Ovary (tissue), 9 donors: ENCODE results near the gene MOGAT2. TPM values are rescaled to one million over a fixed set of nuclear protein-coding genes. Genes with fewer than 3 reads are reported as not detected.

ENCODE experiments used
- DNase-seq, 5 donors: peaks; one replicate each; pipeline ENCODE4 v3.0.0-alpha.2; 2019 to 2020
- H3K27ac ChIP-seq, 2 donors: fragments of 200-600 bp; one replicate each; pipeline versions ENCODE4 v1.5.1 to v1.8.0; 2019 to 2022
- H3K27me3 ChIP-seq: fragments of 200-600 bp; one replicate; pipeline ENCODE4 v1.8.0; 2022
- H3K36me3 ChIP-seq: fragments of 200-600 bp; sonication (generic); one replicate; pipeline ENCODE4 v1.5.1; 2019
- H3K4me1 ChIP-seq: one replicate; pipeline ENCODE4 v1.8.1; 2013; ENCODE audit warnings: mild to moderate bottlenecking, moderate library complexity; ENCODE audit not compliant: insufficient read depth
- H3K4me3 ChIP-seq: fragments of 200-600 bp; sonication (generic); one replicate; pipeline ENCODE4 v1.5.1; 2017
- H3K9me3 ChIP-seq, 2 donors: fragments of 200-600 bp in 1 of 2; sonication (generic) in 1 of 2; one replicate each; pipeline versions ENCODE4 v1.5.1 to v1.8.1; 2013 to 2019; ENCODE audit warnings: mild to moderate bottlenecking in 1 of 2, moderate library complexity in 1 of 2
- EP300 ChIP-seq: sonication (generic); formaldehyde crosslinking; IDR thresholded peaks from one replicate; pipeline ENCODE4 v1.6.1; 2017; ENCODE audit warnings: antibody characterized with exemption
- POLR2A ChIP-seq: fragments of 450-650 bp; IDR thresholded peaks from one replicate; pipeline ENCODE4 v1.6.1; 2017; ENCODE audit warnings: antibody characterized with exemption, mild to moderate bottlenecking, moderate library complexity
- WGBS, 3 donors: extraction: QIAGEN DNeasy Blood & Tissue Kit in 1 of 3; methylation state at CpG; one replicate each; pipeline versions ENCODE4 v1.1.5 to v1.1.7; 2013 to 2017; 5-methylcytosine and 5-hydroxymethylcytosine counted together
- intact Hi-C, 4 donors: fragments of 100-400 bp; cut with DNase I; formaldehyde crosslinking; loops; one replicate each; pipeline versions ENCODE4 v1.11.0 to v1.15.1; 2022 to 2023
- polyA plus RNA-seq, 2 donors: library from polyadenylated mRNA; stranded (reverse); fragments of 200-250 nt in 1 of 2; fragments of 350-450 nt in 1 of 2; fragmentation: Illumina TruSeq in 1 of 2; extraction: RNeasy Lipid Tissue Mini Kit (QIAGEN cat#74804) in 1 of 2; gene quantifications; one replicate each; pipeline ENCODE4 v1.2.3, GENCODE V29; 2013 to 2014
- total RNA-seq, 7 donors: library from RNA; depleted of rRNA in 2 of 7; stranded (reverse); fragments of >200 nt in 2 of 7; fragmentation: NEBNext Ultra II Directional in 3 of 7; extraction: Animal tissue kit (Norgen Biotek cat#: 25700) in 3 of 7; gene quantifications; one replicate each; pipeline versions ENCODE4 v1.1.0 to v1.2.4, GENCODE V29; 2016 to 2023
- TF ChIP-seq, protein P1 (sequence below), 3 donors: fragments of 450-650 bp in 2 of 3; fragments of 200-600 bp in 1 of 3; IDR thresholded peaks; one replicate each; pipeline versions ENCODE4 v1.5.1 to v1.8.0; 2016 to 2022; ENCODE audit warnings: antibody characterized with exemption in 3 of 3, mild to moderate bottlenecking in 1 of 3
- donor health status: DM: no; HTN: no; CAD: no; lungs with moderate emphysema.
- donor health status: DM: no; HTN: no; CAD: no.
- donor health status: Bipolar disorder and iron deficiency.
- donor health status: DM: yes; HTN: yes; CAD: no.
- donor health status: DM: no; HTN: no; CAD: no.
- donor health status: DM: yes; HTN: yes; CAD: no.

The MOGAT2 gene
- total and polyA plus RNA-seq, 9 donors: 0.72 to 1.1 TPM; not detected in 7

DNA sequence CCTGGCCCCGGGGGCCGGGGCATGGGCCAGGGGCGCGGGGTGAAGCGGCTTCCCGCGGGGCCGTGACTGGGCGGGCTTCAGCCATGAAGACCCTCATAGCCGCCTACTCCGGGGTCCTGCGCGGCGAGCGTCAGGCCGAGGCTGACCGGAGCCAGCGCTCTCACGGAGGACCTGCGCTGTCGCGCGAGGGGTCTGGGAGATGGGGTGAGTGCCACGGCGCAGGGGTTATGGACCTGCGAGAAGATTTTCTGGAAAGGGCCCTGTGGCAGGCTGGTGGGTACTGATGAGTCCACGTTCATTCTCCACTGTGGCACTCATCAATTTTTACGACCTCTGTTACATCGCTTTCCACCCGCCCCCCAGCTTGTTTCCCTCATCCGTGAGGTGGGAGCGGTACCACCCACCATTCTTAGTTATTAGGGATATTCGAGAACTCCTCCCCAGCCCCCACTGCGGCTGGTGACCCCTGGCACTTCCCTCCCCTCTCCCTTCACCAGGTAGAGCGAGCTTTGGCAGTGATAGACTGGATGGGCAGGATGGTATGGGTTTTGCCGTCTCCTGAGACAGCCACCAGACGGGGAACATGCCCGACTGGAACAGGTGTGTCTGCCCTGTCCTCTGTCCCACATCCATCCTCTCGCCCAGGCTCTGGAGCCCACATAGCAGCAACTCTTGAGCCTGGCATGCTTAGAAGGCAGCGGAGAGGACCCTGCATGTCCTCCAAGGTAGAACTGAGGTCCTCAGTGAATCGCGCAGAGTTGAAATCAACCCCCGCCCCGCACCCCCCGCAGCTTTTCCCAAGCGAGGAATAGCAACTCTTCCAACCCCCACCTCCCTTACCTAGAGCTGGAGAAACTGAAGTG, 51.5 kb downstream of the MOGAT2 start:
- H3K4me3 ChIP-seq: peak overlapping the region; percentile 37
- no peaks in the 10 kb centered on the region for H3K36me3 ChIP-seq
- peaks cover 2% of the 10 kb centered on the region for H3K4me1 ChIP-seq
- H3K27me3 ChIP-seq: no peaks in the 10 kb centered on the region
- WGBS, 3 donors: 11 to 19% (median 14%) methylated on average over 36 to 46 of the region's 46 CpGs
- TF ChIP-seq POLR2A (no peak), EP300 (no peak)
- TF ChIP-seq, protein P1, sequence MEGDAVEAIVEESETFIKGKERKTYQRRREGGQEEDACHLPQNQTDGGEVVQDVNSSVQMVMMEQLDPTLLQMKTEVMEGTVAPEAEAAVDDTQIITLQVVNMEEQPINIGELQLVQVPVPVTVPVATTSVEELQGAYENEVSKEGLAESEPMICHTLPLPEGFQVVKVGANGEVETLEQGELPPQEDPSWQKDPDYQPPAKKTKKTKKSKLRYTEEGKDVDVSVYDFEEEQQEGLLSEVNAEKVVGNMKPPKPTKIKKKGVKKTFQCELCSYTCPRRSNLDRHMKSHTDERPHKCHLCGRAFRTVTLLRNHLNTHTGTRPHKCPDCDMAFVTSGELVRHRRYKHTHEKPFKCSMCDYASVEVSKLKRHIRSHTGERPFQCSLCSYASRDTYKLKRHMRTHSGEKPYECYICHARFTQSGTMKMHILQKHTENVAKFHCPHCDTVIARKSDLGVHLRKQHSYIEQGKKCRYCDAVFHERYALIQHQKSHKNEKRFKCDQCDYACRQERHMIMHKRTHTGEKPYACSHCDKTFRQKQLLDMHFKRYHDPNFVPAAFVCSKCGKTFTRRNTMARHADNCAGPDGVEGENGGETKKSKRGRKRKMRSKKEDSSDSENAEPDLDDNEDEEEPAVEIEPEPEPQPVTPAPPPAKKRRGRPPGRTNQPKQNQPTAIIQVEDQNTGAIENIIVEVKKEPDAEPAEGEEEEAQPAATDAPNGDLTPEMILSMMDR (IDR thresholded peaks at IDR 0.05): no peak
- no peaks in the 10 kb centered on the region for H3K9me3 ChIP-seq
- peak overlapping the region in 1 of 2 donors; percentile 46 for H3K27ac ChIP-seq
- peak in 2 of 5 donors; percentile 11 to 29 for DNase-seq
- intact Hi-C loops: loop anchor here in 1 of 4 donors (5.0 kb wide), 1 partner anchor 222 kb away; no protein-coding TSS in a partner anchor

DNA sequence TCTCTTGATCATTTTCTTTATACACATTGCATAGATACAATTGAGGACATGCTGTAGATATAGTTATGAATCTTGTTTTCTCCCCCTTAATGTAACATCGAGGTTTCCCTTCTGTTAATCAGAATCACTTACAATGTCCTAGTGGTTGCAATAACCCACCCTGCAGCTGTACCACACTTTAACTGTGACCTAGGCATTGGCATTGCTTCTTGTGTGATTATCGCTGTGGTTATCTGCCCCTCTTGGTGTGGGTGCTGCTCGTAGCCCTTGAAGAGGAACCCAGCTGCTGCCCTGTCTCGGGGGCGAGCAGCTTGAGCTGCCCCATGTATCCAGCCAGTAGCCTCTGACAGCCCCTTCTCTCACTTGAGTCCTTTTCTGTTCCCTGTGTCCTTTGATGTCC, 52.5 kb downstream of the MOGAT2 start:
- WGBS, 3 donors: 66 to 73% (median 71%) methylated on average over 5 of the region's 5 CpGs
- Histone ChIP-seq H3K4me1 (peaks cover 2% of the 10 kb centered on the region), H3K36me3 (no peaks in the 10 kb centered on the region), H3K27ac (no peak overlapping the region), H3K27me3 (no peaks in the 10 kb centered on the region), H3K9me3 (no peaks in the 10 kb centered on the region), H3K4me3 (no peak overlapping the region)
- DNase-seq: no peak
- intact Hi-C loops: no loop called here
- TF ChIP-seq EP300: no peak
- TF ChIP-seq, protein P1 (IDR thresholded peaks at IDR 0.05): no peak
- no peak for TF ChIP-seq POLR2A

DNA sequence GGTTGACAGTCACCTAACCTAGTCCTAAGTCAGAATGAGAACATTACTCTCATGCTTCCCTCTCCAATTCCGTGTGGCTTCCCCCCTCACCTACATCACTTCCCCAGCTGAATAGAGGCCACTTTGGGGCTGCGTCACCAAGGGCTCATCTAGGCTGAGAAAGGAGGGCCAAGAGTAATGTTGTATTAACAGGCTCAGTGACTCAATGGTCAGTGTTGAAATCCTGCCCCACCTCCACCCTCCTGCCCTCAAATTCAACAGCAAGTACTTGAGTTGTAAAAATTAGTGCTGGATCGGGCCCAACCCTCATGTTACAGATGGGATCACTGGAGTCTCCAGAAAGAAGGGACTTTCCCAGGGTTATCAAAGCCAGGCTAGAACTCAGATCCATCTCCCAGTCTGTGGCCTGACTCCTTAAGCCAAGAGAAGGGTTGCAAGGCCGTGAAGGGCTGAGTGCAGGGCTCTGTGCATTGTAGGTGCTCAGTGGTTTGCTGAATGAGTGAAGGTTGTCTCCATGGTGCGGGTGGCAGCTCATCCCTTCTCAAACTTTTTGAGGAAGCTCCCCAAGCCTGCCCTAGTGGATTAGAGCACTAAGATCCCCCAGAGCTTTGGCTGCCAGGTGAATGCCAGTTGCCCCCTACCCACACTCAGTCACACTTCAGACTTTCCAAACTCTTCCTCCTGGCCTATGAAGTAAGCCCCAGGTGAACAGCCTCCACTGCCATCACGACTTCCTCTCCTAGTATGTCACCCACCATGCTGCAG, 54.2 kb downstream of the MOGAT2 start:
- Histone ChIP-seq H3K27ac (no peak overlapping the region), H3K9me3 (no peaks in the 10 kb centered on the region), H3K36me3 (no peaks in the 10 kb centered on the region), H3K4me1 (peaks cover 2% of the 10 kb centered on the region), H3K27me3 (no peaks in the 10 kb centered on the region), H3K4me3 (no peak overlapping the region)
- no peak for TF ChIP-seq POLR2A
- TF ChIP-seq, protein P1 (IDR thresholded peaks at IDR 0.05): no peak
- no peak for TF ChIP-seq EP300
- peak in 1 of 5 donors; percentile 23 for DNase-seq
- intact Hi-C loops: no loop called here
- 87 to 91% (median 88%) methylated on average over 6 of the region's 6 CpGs for WGBS, 3 donors

DNA sequence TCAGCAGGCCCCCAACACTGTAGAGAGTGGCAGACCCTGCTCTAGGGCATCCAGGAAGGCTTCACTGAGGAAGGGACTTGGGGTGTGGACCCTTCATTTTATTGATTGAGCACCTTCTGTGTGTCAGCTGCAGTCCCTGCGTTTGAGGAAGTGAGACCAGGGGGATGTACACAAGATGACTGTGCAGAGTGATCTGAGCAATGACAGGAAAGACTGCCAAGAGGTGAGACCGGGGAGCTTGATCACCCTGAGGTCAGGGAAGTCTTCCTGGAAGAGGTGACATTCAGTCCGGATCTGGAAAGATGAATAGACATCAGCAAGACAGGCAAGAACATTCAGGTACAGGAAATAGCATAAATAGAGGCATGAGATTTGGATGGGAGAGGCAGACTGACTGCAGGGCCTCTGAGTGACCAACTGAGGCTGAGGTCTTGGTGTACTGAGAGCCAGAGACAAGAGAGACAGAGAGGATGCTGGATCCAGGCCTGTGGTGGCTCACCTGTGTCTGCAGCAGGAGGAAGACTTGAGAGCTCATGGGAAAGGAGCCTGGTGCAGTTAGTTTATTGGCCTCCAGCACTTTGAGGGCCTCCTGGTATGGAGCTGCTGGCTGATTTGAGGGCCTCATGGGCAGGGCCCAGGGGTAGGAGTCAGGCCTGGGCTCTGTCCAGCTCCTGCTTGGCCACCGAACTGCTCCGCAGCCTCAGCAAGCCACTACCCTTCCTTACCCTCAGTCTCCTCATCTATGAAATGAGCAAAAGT, 56.1 kb downstream of the MOGAT2 start:
- Histone ChIP-seq H3K27me3 (no peaks in the 10 kb centered on the region), H3K4me3 (no peak overlapping the region), H3K27ac (no peak overlapping the region), H3K36me3 (no peaks in the 10 kb centered on the region), H3K4me1 (peaks cover 2% of the 10 kb centered on the region), H3K9me3 (no peaks in the 10 kb centered on the region)
- DNase-seq: peak in 1 of 5 donors; percentile 0
- TF ChIP-seq POLR2A (no peak), EP300 (no peak)
- TF ChIP-seq, protein P1 (IDR thresholded peaks at IDR 0.05): no peak
- intact Hi-C loops: no loop called here
- WGBS, 3 donors: 86 to 91% (median 89%) methylated on average over 5 of the region's 5 CpGs
